Neural cell (in vitro differentiated cells): Measurements from ENCODE around the gene MAPKAPK5.

Source experiments
- EP300 ChIP-seq: fragments of 450-650 bp; conservative IDR thresholded peaks from 2 replicates; pipeline ENCODE4 v1.6.1; 2014; ENCODE audit warnings: antibody characterized with exemption, mild to moderate bottlenecking, moderate library complexity; ENCODE audit not compliant: poor library complexity, severe bottlenecking
- EZH2 ChIP-seq: fragments of 200-600, 300-800 bp; shearing (Covaris generic), sonication (generic); IDR thresholded peaks from 2 replicates; pipeline ENCODE4 v1.6.1; 2014; ENCODE audit warnings: antibody characterized with exemption, low read length, borderline replicate concordance, mild to moderate bottlenecking; ENCODE audit not compliant: insufficient read depth, poor library complexity, severe bottlenecking
- TAF1 ChIP-seq: IDR thresholded peaks from 2 replicates; pipeline ENCODE4 v1.6.1; 2012; ENCODE audit warnings: low read depth
- TF ChIP-seq, protein P1 (sequence below): fragments of 450-650 bp; IDR thresholded peaks from 2 replicates; pipeline ENCODE4 v1.5.1; 2014; ENCODE audit warnings: antibody characterized with exemption, mild to moderate bottlenecking, moderate library complexity; ENCODE audit not compliant: poor library complexity, severe bottlenecking
- TF ChIP-seq, protein P2 (sequence below): IDR thresholded peaks from 2 replicates; pipeline ENCODE4 v1.6.1; 2012; ENCODE audit warnings: borderline replicate concordance

DNA sequence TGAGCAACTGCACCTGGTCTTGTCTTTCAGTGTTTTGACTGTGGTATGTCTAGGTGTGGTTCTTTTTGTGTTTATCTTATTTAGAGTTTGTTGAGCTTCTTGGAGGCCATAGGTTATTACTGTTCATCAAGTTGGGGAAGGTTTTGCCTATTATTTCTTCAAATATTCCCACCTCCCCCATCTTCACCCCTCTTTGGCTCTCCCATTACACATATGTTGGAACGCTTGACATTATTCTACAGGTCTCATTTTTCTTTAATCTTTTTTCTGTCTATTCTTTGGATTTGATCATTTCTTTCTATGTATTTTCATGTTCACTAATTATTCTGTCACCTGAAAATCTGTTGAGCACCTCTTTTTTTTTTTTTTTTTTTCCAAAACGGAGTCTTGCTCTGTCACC, 16.2 kb downstream of the MAPKAPK5 start:
- TF ChIP-seq EP300, result no peak
- TF ChIP-seq, protein P1, sequence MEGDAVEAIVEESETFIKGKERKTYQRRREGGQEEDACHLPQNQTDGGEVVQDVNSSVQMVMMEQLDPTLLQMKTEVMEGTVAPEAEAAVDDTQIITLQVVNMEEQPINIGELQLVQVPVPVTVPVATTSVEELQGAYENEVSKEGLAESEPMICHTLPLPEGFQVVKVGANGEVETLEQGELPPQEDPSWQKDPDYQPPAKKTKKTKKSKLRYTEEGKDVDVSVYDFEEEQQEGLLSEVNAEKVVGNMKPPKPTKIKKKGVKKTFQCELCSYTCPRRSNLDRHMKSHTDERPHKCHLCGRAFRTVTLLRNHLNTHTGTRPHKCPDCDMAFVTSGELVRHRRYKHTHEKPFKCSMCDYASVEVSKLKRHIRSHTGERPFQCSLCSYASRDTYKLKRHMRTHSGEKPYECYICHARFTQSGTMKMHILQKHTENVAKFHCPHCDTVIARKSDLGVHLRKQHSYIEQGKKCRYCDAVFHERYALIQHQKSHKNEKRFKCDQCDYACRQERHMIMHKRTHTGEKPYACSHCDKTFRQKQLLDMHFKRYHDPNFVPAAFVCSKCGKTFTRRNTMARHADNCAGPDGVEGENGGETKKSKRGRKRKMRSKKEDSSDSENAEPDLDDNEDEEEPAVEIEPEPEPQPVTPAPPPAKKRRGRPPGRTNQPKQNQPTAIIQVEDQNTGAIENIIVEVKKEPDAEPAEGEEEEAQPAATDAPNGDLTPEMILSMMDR, result no peak
- TF ChIP-seq TAF1, result no peak
- TF ChIP-seq, protein P2, sequence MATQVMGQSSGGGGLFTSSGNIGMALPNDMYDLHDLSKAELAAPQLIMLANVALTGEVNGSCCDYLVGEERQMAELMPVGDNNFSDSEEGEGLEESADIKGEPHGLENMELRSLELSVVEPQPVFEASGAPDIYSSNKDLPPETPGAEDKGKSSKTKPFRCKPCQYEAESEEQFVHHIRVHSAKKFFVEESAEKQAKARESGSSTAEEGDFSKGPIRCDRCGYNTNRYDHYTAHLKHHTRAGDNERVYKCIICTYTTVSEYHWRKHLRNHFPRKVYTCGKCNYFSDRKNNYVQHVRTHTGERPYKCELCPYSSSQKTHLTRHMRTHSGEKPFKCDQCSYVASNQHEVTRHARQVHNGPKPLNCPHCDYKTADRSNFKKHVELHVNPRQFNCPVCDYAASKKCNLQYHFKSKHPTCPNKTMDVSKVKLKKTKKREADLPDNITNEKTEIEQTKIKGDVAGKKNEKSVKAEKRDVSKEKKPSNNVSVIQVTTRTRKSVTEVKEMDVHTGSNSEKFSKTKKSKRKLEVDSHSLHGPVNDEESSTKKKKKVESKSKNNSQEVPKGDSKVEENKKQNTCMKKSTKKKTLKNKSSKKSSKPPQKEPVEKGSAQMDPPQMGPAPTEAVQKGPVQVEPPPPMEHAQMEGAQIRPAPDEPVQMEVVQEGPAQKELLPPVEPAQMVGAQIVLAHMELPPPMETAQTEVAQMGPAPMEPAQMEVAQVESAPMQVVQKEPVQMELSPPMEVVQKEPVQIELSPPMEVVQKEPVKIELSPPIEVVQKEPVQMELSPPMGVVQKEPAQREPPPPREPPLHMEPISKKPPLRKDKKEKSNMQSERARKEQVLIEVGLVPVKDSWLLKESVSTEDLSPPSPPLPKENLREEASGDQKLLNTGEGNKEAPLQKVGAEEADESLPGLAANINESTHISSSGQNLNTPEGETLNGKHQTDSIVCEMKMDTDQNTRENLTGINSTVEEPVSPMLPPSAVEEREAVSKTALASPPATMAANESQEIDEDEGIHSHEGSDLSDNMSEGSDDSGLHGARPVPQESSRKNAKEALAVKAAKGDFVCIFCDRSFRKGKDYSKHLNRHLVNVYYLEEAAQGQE, result no peak
- no peak for TF ChIP-seq EZH2
